K562 treated with DMSO at 1 percent for 48 hours (cell line): ENCODE data around the gene DRAM2. TPM values are rescaled to one million over a fixed set of nuclear protein-coding genes. Genes with fewer than 3 reads are reported as not detected.

Experiments
- total RNA-seq: library from RNA; unstranded; fragments of 300-600 nt; gene quantifications from 2 replicates; pipeline ENCODE4 v1.2.3, GENCODE V29; 2022; ENCODE audit warnings: low replicate concordance; ENCODE audit errors: extremely low read depth

Gene DRAM2
- not detected in 2 replicates for total RNA-seq

GRCh38 chr1:111139956-111140679 lies at the start of gene DRAM2, which contains the start of gene CEPT1:
TSS of gene DRAM2 (minus strand) at chr1:111140093. CDS start at chr1:111131554, 8,539 bp downstream.
TSS of gene CEPT1 (plus strand) at chr1:111140223. CDS start at chr1:111147715, 7,492 bp downstream.

Other genes with a start within 250 kb of the DRAM2 start
- not detected in 2 replicates for gene LRIF1, start 176.2 kb downstream of the DRAM2 start, total RNA-seq
- gene CEPT1, start 130 bp upstream of the DRAM2 start, total RNA-seq = not detected in 2 replicates
- not detected in 2 replicates for gene DENND2D, start 60.6 kb upstream of the DRAM2 start, total RNA-seq
- not detected in 2 replicates for gene CHI3L2, start 87.6 kb upstream of the DRAM2 start, total RNA-seq
- not detected in 2 replicates for gene CHIA, start 150.8 kb upstream of the DRAM2 start, total RNA-seq